HG02884 (cell line): ENCODE data around the gene TAF1.
"Not testable (repeated sequence)": the region's sequence is repeated elsewhere in the genome, so short reads cannot be mapped to it uniquely, and the experiment has no call there.

Experiments used
- ATAC-seq: cut with Tn5 transposase; IDR thresholded peaks from one replicate; pipeline ENCODE4 v1.9.1; 2021; ENCODE audit warnings: mild to moderate bottlenecking, moderate library complexity; ENCODE audit not compliant: unreplicated experiment

The TAF1 gene

GRCh38 chrX:71495979-71496378 lies 129.8 kb downstream of the TAF1 start:
- not testable (repeated sequence) for ATAC-seq

- ATAC-seq: no peak
These were observed 130.3 kb downstream of the TAF1 start for GRCh38 chrX:71496476-71496875.

- not testable (repeated sequence) for ATAC-seq
These were observed 135.9 kb downstream of the TAF1 start for GRCh38 chrX:71502080-71502479.

DNA sequence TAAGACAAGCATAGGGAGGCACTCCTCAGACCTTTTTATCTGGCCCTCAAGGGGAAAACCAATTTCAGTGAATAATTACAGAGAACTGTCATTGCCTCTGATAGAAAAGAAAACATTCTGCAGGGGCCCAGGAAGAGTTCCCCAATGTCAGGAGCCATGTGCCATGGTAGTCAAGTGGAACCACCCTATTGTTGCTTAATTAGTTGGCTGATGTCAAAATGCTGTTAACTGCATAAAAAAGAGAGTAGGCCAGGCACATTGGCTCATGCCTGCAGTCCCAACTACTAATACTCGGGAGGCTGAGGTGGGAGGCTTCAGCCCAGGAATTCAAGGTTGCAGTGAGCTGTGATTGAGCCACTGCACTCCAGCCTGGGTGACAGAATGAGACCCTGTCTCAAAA lies 138.2 kb downstream of the TAF1 start:
- no peak for ATAC-seq

DNA sequence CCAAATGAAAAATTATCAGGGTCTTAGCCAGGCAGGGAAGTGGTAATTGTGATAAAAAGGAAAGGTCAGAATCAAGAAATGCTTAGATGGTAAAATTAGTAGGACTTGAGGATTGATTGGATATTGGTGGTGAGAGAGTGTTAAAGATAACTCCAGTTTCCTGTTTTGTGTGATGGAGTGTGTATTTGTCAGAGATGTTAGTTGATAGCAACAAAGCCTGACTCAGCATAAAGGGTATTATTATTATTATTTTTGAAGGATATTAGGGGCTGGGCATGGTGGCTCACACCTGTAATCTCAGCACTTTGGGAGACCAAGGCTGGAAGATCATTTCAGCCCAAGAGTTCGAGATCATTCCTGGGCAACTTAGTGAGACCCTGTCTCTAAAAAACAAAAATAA lies 143.1 kb downstream of the TAF1 start:
- ATAC-seq: no peak

GRCh38 chrX:71510161-71510560 lies 144.0 kb downstream of the TAF1 start:
- ATAC-seq: no peak

DNA sequence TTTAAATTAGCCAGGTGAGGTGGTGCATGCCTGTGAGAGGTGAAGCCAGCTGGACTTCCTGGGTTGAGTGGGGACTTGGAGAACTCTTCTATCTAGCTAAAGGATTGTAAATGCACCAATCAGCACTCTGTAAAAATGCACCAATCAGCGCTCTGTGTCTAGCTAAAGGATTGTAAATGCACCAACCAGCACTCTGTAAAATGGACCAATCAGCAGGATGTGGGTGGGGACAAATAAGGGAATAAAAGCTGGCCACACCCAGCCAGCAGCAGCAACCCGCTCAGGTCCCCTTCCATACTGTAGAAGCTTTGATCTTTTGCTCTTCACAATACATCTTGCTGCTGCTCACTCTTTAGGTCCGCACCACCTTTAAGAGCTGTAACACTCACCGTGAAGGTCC lies 147.6 kb downstream of the TAF1 start:
- ATAC-seq: not testable (repeated sequence)

DNA sequence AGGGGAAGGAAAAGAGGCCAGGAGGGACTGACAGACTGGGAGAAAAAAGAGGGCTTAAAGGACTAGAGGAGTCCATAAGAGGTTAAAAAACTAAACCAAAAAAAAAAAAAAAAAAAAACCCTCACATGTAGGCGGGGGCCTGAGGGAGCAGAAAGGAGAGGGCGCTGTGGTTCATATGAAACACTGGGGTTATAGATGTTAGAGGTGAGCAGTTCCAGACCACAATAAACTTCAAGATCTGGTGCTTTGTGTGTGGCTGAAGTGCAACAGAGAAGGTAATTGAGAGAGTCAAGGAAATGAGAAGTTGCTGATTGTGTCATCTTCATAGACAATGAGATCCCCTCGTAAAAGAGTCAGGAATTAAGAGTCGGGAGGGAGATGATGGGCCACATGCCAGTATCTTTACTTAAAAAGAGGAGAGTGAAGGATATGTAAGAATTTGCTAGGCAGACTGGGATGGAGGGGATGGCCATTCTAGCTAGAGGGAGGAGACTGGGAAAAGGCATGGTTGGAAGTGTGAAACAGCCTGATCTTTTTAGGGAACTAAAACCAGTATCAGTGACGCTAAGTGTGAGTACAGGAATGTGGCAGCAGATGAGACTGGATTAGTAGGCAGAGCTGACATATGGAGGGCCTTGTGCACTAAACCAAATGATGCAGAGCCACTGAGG lies 148.3 kb downstream of the TAF1 start:
- peak; percentile 76 for ATAC-seq

- ATAC-seq: no peak
These were observed 148.9 kb downstream of the TAF1 start for GRCh38 chrX:71515038-71515396.
